ENCODE data around the gene C17orf75.

C17orf75 gene

DNA sequence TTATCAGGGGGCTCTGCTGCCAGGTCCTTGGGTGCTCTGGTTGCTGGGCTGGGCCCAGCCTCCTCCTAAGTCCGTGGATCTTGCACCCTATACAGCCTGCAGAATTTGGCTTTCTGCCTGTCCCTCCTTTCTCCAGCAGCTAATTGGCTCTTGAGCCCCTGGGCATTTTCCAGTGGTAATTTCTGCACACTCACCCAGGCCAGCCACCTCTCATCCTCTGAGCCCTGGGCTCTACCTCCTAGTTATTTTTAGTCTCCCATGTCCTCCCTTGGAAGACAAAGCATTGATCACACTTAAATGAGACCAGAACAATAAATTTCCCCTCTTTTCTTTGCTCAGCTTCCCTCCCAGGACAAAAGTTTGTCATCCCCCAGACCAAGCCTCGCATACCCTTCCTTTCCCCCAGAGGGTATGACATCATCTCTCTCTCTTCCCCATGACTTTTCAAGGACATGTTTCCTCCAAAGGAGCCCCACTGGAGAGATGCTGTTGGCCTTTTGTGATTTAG lies 38.1 kb downstream of the C17orf75 start:
- peak overlapping the region; percentile 91 for H3K27ac ChIP-seq (ENCODE audit: extremely low read depth, low read depth, low read length)
- POLR2A ChIA-PET = interaction anchor here (0.6 kb wide), 1 partner anchor 898 kb away, joined by 4 read pairs; no protein-coding TSS in a partner anchor
- H3K36me3 ChIP-seq (ENCODE audit: control insufficient read depth in 2 of 2, insufficient read depth in 1 of 2, low read length in 2 of 2) = peaks cover 0 to 16% of the 10 kb centered on the region in 2 experiments; a peak in 1 of 3 replicates
- no peak overlapping the region for H3K4me3 ChIP-seq (ENCODE audit: low read depth, low read length)
- peaks cover 33% of the 10 kb centered on the region for H3K4me1 ChIP-seq (ENCODE audit: control insufficient read depth, insufficient read depth, low read length)
- CTCF ChIA-PET = interaction anchor here (0.6 to 0.9 kb wide), 2 partner anchors 16 to 295 kb away, joined by 3 read pairs; no protein-coding TSS in a partner anchor
- no peaks in the 10 kb centered on the region for H3K9me3 ChIP-seq (ENCODE audit: control insufficient read depth, insufficient read depth, low read depth, low read length)
- TF ChIP-seq, protein P1, sequence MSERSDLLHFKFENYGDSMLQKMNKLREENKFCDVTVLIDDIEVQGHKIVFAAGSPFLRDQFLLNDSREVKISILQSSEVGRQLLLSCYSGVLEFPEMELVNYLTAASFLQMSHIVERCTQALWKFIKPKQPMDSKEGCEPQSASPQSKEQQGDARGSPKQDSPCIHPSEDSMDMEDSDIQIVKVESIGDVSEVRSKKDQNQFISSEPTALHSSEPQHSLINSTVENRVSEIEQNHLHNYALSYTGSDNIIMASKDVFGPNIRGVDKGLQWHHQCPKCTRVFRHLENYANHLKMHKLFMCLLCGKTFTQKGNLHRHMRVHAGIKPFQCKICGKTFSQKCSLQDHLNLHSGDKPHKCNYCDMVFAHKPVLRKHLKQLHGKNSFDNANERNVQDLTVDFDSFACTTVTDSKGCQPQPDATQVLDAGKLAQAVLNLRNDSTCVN (tag by site-specific recombination; optimal IDR thresholded peaks at IDR 0.05) = no peak
- TF ChIP-seq WT1 (tag by site-specific recombination; IDR thresholded peaks at IDR 0.05) = peak; percentile 88
- TF ChIP-seq ZNF623 (tag by site-specific recombination; IDR thresholded peaks at IDR 0.05) = no peak
- peak; percentile 79 for TF ChIP-seq ZBTB21 (tag by site-specific recombination; IDR thresholded peaks at IDR 0.05)
- peak; percentile 61 for TF ChIP-seq ZBTB20 (tag by site-specific recombination; IDR thresholded peaks at IDR 0.05)
- TF ChIP-seq, protein P2, sequence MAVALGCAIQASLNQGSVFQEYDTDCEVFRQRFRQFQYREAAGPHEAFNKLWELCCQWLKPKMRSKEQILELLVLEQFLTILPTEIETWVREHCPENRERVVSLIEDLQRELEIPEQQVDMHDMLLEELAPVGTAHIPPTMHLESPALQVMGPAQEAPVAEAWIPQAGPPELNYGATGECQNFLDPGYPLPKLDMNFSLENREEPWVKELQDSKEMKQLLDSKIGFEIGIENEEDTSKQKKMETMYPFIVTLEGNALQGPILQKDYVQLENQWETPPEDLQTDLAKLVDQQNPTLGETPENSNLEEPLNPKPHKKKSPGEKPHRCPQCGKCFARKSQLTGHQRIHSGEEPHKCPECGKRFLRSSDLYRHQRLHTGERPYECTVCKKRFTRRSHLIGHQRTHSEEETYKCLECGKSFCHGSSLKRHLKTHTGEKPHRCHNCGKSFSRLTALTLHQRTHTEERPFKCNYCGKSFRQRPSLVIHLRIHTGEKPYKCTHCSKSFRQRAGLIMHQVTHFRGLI (tag by site-specific recombination; IDR thresholded peaks at IDR 0.05) = peak; percentile 97
- no peak for TF ChIP-seq ZNF19 (tag by site-specific recombination; IDR thresholded peaks at IDR 0.05; ENCODE audit: low read depth)
- TF ChIP-seq, protein P3, sequence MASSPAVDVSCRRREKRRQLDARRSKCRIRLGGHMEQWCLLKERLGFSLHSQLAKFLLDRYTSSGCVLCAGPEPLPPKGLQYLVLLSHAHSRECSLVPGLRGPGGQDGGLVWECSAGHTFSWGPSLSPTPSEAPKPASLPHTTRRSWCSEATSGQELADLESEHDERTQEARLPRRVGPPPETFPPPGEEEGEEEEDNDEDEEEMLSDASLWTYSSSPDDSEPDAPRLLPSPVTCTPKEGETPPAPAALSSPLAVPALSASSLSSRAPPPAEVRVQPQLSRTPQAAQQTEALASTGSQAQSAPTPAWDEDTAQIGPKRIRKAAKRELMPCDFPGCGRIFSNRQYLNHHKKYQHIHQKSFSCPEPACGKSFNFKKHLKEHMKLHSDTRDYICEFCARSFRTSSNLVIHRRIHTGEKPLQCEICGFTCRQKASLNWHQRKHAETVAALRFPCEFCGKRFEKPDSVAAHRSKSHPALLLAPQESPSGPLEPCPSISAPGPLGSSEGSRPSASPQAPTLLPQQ (tag by site-specific recombination; IDR thresholded peaks at IDR 0.05) = peak; percentile 58; the same call in 1 of the 2 replicates
- peak; percentile 85; the same call in 1 of the 2 replicates for TF ChIP-seq ZNF600 (tag by site-specific recombination; IDR thresholded peaks at IDR 0.05)
- TF ChIP-seq, protein P4, sequence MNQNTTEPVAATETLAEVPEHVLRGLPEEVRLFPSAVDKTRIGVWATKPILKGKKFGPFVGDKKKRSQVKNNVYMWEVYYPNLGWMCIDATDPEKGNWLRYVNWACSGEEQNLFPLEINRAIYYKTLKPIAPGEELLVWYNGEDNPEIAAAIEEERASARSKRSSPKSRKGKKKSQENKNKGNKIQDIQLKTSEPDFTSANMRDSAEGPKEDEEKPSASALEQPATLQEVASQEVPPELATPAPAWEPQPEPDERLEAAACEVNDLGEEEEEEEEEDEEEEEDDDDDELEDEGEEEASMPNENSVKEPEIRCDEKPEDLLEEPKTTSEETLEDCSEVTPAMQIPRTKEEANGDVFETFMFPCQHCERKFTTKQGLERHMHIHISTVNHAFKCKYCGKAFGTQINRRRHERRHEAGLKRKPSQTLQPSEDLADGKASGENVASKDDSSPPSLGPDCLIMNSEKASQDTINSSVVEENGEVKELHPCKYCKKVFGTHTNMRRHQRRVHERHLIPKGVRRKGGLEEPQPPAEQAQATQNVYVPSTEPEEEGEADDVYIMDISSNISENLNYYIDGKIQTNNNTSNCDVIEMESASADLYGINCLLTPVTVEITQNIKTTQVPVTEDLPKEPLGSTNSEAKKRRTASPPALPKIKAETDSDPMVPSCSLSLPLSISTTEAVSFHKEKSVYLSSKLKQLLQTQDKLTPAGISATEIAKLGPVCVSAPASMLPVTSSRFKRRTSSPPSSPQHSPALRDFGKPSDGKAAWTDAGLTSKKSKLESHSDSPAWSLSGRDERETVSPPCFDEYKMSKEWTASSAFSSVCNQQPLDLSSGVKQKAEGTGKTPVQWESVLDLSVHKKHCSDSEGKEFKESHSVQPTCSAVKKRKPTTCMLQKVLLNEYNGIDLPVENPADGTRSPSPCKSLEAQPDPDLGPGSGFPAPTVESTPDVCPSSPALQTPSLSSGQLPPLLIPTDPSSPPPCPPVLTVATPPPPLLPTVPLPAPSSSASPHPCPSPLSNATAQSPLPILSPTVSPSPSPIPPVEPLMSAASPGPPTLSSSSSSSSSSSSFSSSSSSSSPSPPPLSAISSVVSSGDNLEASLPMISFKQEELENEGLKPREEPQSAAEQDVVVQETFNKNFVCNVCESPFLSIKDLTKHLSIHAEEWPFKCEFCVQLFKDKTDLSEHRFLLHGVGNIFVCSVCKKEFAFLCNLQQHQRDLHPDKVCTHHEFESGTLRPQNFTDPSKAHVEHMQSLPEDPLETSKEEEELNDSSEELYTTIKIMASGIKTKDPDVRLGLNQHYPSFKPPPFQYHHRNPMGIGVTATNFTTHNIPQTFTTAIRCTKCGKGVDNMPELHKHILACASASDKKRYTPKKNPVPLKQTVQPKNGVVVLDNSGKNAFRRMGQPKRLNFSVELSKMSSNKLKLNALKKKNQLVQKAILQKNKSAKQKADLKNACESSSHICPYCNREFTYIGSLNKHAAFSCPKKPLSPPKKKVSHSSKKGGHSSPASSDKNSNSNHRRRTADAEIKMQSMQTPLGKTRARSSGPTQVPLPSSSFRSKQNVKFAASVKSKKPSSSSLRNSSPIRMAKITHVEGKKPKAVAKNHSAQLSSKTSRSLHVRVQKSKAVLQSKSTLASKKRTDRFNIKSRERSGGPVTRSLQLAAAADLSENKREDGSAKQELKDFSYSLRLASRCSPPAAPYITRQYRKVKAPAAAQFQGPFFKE (tag by site-specific recombination; IDR thresholded peaks at IDR 0.05; ENCODE audit: borderline replicate concordance) = no peak
- no peak for TF ChIP-seq ZNF16 (tag by site-specific recombination; IDR thresholded peaks at IDR 0.05; ENCODE audit: low read depth)
- TF ChIP-seq, protein P5, sequence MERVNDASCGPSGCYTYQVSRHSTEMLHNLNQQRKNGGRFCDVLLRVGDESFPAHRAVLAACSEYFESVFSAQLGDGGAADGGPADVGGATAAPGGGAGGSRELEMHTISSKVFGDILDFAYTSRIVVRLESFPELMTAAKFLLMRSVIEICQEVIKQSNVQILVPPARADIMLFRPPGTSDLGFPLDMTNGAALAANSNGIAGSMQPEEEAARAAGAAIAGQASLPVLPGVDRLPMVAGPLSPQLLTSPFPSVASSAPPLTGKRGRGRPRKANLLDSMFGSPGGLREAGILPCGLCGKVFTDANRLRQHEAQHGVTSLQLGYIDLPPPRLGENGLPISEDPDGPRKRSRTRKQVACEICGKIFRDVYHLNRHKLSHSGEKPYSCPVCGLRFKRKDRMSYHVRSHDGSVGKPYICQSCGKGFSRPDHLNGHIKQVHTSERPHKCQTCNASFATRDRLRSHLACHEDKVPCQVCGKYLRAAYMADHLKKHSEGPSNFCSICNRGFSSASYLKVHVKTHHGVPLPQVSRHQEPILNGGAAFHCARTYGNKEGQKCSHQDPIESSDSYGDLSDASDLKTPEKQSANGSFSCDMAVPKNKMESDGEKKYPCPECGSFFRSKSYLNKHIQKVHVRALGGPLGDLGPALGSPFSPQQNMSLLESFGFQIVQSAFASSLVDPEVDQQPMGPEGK (tag by site-specific recombination; IDR thresholded peaks at IDR 0.05) = peak; percentile 80
- TF ChIP-seq, protein P6, sequence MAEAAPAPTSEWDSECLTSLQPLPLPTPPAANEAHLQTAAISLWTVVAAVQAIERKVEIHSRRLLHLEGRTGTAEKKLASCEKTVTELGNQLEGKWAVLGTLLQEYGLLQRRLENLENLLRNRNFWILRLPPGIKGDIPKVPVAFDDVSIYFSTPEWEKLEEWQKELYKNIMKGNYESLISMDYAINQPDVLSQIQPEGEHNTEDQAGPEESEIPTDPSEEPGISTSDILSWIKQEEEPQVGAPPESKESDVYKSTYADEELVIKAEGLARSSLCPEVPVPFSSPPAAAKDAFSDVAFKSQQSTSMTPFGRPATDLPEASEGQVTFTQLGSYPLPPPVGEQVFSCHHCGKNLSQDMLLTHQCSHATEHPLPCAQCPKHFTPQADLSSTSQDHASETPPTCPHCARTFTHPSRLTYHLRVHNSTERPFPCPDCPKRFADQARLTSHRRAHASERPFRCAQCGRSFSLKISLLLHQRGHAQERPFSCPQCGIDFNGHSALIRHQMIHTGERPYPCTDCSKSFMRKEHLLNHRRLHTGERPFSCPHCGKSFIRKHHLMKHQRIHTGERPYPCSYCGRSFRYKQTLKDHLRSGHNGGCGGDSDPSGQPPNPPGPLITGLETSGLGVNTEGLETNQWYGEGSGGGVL (tag by site-specific recombination; IDR thresholded peaks at IDR 0.05) = peak; percentile 71; the same call in 1 of the 2 replicates
- no peak for TF ChIP-seq ZNF626 (tag by site-specific recombination; IDR thresholded peaks at IDR 0.05)
- TF ChIP-seq GLIS2 (tag by site-specific recombination; IDR thresholded peaks at IDR 0.05) = 0 out of 2 replicates have a peak, but pooled peaks have one; percentile 27
- TF ChIP-seq, protein P7, sequence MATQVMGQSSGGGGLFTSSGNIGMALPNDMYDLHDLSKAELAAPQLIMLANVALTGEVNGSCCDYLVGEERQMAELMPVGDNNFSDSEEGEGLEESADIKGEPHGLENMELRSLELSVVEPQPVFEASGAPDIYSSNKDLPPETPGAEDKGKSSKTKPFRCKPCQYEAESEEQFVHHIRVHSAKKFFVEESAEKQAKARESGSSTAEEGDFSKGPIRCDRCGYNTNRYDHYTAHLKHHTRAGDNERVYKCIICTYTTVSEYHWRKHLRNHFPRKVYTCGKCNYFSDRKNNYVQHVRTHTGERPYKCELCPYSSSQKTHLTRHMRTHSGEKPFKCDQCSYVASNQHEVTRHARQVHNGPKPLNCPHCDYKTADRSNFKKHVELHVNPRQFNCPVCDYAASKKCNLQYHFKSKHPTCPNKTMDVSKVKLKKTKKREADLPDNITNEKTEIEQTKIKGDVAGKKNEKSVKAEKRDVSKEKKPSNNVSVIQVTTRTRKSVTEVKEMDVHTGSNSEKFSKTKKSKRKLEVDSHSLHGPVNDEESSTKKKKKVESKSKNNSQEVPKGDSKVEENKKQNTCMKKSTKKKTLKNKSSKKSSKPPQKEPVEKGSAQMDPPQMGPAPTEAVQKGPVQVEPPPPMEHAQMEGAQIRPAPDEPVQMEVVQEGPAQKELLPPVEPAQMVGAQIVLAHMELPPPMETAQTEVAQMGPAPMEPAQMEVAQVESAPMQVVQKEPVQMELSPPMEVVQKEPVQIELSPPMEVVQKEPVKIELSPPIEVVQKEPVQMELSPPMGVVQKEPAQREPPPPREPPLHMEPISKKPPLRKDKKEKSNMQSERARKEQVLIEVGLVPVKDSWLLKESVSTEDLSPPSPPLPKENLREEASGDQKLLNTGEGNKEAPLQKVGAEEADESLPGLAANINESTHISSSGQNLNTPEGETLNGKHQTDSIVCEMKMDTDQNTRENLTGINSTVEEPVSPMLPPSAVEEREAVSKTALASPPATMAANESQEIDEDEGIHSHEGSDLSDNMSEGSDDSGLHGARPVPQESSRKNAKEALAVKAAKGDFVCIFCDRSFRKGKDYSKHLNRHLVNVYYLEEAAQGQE (tag by site-specific recombination; IDR thresholded peaks at IDR 0.05) = no peak
- peak; percentile 77 for TF ChIP-seq FEZF1 (tag by site-specific recombination; IDR thresholded peaks at IDR 0.05)
- TF ChIP-seq ZNF558 (tag by site-specific recombination; IDR thresholded peaks at IDR 0.05) = peak; percentile 33; the same call in 1 of the 2 replicates

All from HEK293 (cell line).